Rectal smooth muscle tissue (tissue), 1 donor: ENCODE results near the gene ANG.
"Not testable (repeated sequence)": the region's sequence is repeated elsewhere in the genome, so short reads cannot be mapped to it uniquely, and the experiment has no call there.

Experiments used
- H3K27ac ChIP-seq: one replicate; pipeline ENCODE4 v1.7.0; 2013; ENCODE audit warnings: low read depth, low read length, inconsistent platforms
- H3K27me3 ChIP-seq: one replicate; pipeline ENCODE4 v1.7.0; 2013; ENCODE audit warnings: low read length; ENCODE audit not compliant: control insufficient read depth, insufficient read depth
- H3K36me3 ChIP-seq: one replicate; pipeline ENCODE4 v1.7.0; 2013; ENCODE audit warnings: low read length; ENCODE audit not compliant: control insufficient read depth, insufficient read depth
- H3K4me1 ChIP-seq: one replicate; pipeline ENCODE4 v1.7.0; 2013; ENCODE audit warnings: low read length; ENCODE audit not compliant: control insufficient read depth, insufficient read depth
- H3K4me3 ChIP-seq: one replicate; pipeline ENCODE4 v1.7.0; 2013; ENCODE audit warnings: low read length
- H3K9ac ChIP-seq: one replicate; pipeline ENCODE4 v1.7.0; 2013; ENCODE audit warnings: low read length

Gene ANG

GRCh38 chr14:20714593-20715250, 26.2 kb downstream of the ANG start:
- Histone ChIP-seq H3K27ac (no peak overlapping the region), H3K9ac (no peak overlapping the region), H3K36me3 (no peaks in the 10 kb centered on the region), H3K4me3 (no peak overlapping the region), H3K4me1 (no peaks in the 10 kb centered on the region), H3K27me3 (no peaks in the 10 kb centered on the region)

DNA sequence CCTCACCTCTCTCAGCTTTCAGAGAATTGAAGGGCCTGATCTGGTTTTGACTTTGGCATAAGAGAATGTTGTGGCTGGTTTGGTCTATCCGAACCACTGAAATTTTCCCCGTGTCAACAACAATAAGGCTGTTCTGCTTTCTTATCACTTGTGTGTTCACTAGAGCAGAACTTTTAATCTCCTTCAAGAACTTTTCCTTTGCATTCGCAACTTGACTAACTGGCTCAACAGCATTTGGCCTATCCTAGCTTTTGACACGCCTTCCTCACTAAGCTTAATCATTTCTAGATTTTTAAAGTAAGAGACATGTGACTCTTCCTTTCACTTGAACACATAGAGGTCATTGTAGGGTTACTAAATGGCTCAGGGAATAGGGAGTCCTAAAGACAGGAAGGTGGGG, 31.2 kb downstream of the ANG start:
- H3K27me3 ChIP-seq = no peaks in the 10 kb centered on the region
- no peak overlapping the region for H3K9ac ChIP-seq
- no peaks in the 10 kb centered on the region for H3K4me1 ChIP-seq
- no peak overlapping the region for H3K27ac ChIP-seq
- H3K4me3 ChIP-seq = no peak overlapping the region
- no peaks in the 10 kb centered on the region for H3K36me3 ChIP-seq

DNA sequence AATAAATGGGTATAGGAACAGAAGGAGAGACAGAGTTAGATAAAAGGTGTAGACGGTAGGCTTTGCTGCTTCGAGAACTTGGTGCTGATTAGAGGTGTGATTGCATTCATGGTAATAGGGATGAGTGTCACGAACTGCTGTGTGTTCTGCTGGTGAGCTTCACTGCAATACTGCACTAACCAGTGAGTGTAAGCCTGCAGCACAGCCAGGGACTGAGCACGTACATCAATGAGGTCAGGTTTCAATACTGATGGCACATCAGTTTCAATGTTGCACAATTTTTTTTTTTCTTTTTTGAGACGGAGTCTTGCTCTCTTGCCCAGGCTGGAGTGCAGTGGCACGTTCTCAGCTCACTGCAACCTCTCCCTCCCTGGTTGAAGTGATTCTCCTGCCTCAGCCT, 32.2 kb downstream of the ANG start:
- Histone ChIP-seq H3K4me1 (no peaks in the 10 kb centered on the region), H3K4me3 (no peak overlapping the region), H3K36me3 (no peaks in the 10 kb centered on the region), H3K9ac (no peak overlapping the region), H3K27ac (no peak overlapping the region), H3K27me3 (no peaks in the 10 kb centered on the region)

DNA sequence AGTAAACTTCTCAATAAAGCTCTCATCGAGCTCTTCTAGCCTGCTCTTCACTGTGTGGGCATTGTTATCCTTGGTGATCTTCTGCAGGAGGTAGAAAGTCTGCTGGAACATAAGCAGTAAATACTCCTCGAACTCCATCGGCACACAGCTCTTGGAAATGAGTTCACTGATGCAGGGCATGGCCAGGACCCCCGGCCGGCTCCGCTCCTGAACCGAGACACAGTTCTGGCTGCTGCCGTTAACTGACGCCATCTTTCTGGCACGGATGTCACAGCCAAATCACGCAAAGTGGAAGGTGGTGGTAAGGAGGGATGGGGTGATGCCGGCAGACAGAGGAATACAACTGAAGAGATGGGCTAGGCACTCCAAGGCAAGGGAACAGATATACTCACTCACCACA, 33.5 kb downstream of the ANG start:
- no peak overlapping the region for H3K9ac ChIP-seq
- H3K4me3 ChIP-seq = no peak overlapping the region
- H3K4me1 ChIP-seq = no peaks in the 10 kb centered on the region
- no peaks in the 10 kb centered on the region for H3K36me3 ChIP-seq
- H3K27ac ChIP-seq = no peak overlapping the region
- no peaks in the 10 kb centered on the region for H3K27me3 ChIP-seq

DNA sequence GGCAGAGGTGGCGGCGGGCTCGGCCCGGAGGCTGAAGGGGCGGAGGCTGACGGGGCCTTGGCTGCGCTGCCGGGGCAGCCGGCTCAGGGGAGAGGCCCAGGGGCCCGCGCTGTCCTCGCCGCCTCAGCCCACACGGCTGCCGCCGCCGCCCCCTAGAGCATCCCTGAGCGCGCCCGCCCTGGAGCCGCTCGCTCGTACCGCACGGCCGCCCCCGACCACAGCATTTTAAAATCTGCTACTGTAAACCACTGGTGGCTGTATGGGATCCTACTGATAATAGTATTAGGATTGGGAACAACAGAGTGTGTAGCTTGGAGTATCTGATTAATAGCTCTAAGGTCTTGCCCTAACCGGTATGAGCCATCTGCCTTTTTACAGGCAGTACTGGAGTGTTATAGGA, 34.9 kb downstream of the ANG start:
- H3K9ac ChIP-seq = no peak overlapping the region
- no peak overlapping the region for H3K4me3 ChIP-seq
- H3K36me3 ChIP-seq = no peaks in the 10 kb centered on the region

DNA sequence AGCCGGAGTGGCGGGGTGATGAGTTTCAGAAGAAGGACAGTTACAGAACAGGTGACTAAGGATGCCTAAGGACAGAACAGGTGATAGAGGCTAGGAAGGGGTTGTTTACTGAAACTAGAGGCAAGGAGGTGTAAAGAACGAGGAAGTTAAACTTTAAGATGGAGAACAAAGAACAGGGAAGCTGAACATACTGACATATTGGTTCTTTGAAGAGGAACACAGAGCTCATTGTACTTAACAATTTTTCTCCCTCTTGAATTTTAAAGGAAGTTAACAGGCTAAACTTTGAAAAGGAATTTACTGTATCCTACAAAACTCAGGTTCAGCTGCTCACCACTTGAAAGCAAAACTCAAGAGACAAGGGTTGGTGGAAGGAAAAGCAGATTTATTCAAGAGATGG, 37.6 kb downstream of the ANG start:
- not testable (repeated sequence) for H3K36me3 ChIP-seq, H3K4me1 ChIP-seq, H3K27ac ChIP-seq, H3K27me3 ChIP-seq, H3K9ac ChIP-seq, H3K4me3 ChIP-seq

More for the DNA sequence above, 34.9 kb downstream of the ANG start:
- H3K27ac ChIP-seq = no peak overlapping the region
- H3K27me3 ChIP-seq = no peaks in the 10 kb centered on the region
- no peaks in the 10 kb centered on the region for H3K4me1 ChIP-seq

DNA sequence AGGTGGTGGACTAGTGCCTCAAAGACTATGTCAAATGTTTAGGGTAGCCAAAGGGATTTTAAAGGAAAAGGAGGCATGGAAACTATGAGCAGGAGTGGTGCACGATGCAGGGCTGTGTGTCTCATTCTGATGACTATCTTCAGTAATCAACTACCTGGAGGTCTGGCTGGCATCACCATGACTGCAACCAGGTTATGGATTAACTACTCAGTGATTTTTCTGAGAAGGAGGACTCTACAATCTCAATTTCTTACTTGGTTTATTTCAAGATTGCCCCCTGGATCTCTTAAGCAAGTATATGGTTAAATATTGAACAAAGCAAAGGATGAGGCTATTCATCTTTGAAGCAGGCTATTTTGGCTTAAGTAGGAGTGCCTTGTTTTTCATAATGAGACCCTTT, 38.0 kb downstream of the ANG start:
- no peak overlapping the region for H3K9ac ChIP-seq
- no peak overlapping the region for H3K27ac ChIP-seq
- no peaks in the 10 kb centered on the region for H3K4me1 ChIP-seq

DNA sequence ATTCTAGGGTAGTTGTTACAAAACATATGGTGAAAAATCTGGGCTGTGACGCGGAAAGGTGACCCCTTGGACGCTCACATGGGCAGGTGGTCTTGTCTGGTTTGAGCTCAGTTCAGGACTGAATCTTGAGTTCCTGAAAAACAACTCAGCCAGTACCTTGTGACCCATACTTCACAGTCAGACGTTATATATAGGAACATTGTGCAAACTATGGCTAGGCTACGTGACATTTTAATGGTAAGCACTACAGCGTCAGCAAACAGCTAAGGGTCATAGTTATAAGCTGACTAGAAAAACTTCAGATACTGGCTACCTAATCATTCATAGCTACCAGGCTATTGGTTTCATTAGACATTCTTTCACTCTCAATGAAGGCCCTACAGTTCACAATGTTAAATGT, 42.3 kb downstream of the ANG start:
- H3K4me1 ChIP-seq = no peaks in the 10 kb centered on the region
- no peak overlapping the region for H3K9ac ChIP-seq
- H3K27ac ChIP-seq = no peak overlapping the region
- H3K27me3 ChIP-seq = no peaks in the 10 kb centered on the region
- H3K4me3 ChIP-seq = no peak overlapping the region
- no peaks in the 10 kb centered on the region for H3K36me3 ChIP-seq

More for the DNA sequence above, 38.0 kb downstream of the ANG start:
- H3K27me3 ChIP-seq = no peaks in the 10 kb centered on the region
- no peaks in the 10 kb centered on the region for H3K36me3 ChIP-seq
- H3K4me3 ChIP-seq = no peak overlapping the region

- H3K27ac ChIP-seq = no peak overlapping the region
- no peak overlapping the region for H3K9ac ChIP-seq
- H3K36me3 ChIP-seq = no peaks in the 10 kb centered on the region
- no peaks in the 10 kb centered on the region for H3K27me3 ChIP-seq
- no peak overlapping the region for H3K4me3 ChIP-seq
- H3K4me1 ChIP-seq = no peaks in the 10 kb centered on the region
These were observed 43.9 kb downstream of the ANG start for GRCh38 chr14:20732477-20732876.

DNA sequence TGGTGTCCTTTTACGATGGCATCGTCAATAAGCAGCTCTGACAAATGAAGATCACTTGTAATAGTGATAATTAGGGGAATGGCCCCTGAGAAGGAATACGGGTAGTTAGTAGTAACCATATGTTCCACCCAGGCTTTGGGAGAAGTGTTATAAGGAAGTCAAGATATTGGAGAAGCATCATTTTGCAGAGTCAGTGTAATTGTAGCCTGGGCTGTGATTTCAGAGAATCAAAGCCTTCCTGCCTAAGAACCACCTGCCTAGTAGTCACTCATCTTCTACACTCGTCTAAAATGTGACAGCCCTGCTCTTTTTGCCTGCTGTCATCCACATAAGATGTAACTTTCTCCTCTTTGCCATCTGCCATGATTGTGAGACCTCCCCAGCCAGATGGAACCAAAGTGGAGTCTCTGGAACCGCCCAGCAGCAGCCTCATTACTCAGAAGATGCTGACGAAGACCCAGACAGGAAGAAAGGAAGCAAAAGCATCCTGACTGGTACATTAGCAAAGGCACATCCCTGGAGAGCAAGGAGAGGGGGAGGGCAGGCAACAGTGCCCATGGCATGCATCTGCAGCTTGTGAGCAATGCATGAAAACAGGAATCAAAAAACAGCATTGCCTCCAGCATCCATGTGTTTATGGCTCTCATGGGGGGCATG, 44.5 kb downstream of the ANG start:
- Histone ChIP-seq H3K27ac (no peak overlapping the region), H3K4me1 (no peaks in the 10 kb centered on the region), H3K9ac (no peak overlapping the region), H3K27me3 (no peaks in the 10 kb centered on the region), H3K4me3 (no peak overlapping the region), H3K36me3 (no peaks in the 10 kb centered on the region)

DNA sequence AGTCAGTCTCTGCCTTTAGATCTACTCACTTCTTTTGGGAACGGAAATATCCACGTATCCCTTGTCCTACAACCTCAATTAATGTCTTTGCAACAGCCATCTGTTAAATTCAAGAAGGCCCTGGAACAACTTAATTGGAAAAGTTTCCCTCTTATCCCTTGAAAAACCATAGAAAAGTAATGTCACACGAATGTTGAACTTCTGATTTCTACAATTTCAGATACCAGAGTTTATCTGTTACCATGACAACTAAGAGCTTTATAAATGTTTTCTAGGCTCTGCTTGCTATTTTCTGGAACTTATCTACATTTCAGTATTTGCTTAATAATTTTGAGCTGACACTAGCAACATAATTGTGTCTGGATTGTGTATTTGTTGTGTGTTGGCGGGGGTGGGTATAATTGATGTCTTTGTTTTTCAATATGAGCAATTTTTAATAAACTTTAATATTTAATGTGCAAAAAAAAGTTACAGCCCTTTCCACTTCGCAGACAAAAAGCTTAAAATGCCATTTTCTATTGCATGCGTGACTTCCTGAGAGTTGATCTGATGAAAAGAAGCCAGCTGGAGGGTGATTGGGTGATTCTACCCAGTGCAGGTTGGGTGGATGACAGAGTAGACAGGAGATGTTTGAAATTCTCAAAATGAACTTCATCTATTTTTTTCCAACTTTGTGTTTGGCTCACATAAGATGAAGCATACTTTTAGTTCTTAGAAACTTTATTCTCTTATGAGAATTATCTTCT, 45.3 kb downstream of the ANG start:
- no peaks in the 10 kb centered on the region for H3K27me3 ChIP-seq
- H3K4me1 ChIP-seq = no peaks in the 10 kb centered on the region
- H3K4me3 ChIP-seq = no peak overlapping the region
- no peak overlapping the region for H3K9ac ChIP-seq
- H3K27ac ChIP-seq = no peak overlapping the region
- no peaks in the 10 kb centered on the region for H3K36me3 ChIP-seq

GRCh38 chr14:20734430-20734806, 45.9 kb downstream of the ANG start:
- H3K36me3 ChIP-seq = no peaks in the 10 kb centered on the region
- H3K27ac ChIP-seq = no peak overlapping the region
- no peak overlapping the region for H3K9ac ChIP-seq
- no peak overlapping the region for H3K4me3 ChIP-seq
- H3K4me1 ChIP-seq = no peaks in the 10 kb centered on the region
- no peaks in the 10 kb centered on the region for H3K27me3 ChIP-seq

DNA sequence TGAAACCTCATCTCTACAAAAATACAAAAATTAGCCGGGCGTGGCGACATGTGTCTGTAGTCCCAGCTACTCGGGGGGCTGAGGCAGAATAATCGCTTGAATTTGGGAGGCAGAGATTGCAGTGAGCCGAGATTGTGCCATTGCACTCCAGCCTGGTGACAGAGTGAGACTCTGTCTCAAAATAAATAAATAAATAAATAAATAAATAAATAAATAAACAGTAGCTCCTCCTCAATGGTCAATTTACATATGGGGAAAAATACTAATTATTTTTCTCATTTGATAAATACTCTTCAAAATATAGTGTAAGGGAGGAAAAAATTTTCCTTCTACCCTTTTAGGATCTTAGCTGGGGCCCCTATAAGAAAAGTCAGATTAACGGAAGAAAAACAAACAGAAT, 49.7 kb downstream of the ANG start:
- H3K4me3 ChIP-seq, H3K27ac ChIP-seq, H3K4me1 ChIP-seq, H3K27me3 ChIP-seq, H3K9ac ChIP-seq, H3K36me3 ChIP-seq: not testable (repeated sequence)
